ENCODE measurements around the gene DBNL.

- TF ChIP-seq POLR2A (IDR thresholded peaks at IDR 0.05), result no peak
- TF ChIP-seq CTCF (IDR thresholded peaks at IDR 0.05), result no peak
- TF ChIP-seq POLR2AphosphoS5 (IDR thresholded peaks at IDR 0.05; ENCODE audit: insufficient read depth in 1 of 2, low read depth in 1 of 2), result no peak
Observed at GRCh38 chr7:44050915-44051560, 6.5 kb downstream of the DBNL start.
